HepG2 (cell line): ENCODE data around the gene DDX59. TPM values are rescaled to one million over a fixed set of nuclear protein-coding genes. Genes with fewer than 3 reads are reported as not detected.

ENCODE experiments used
- AKAP8 ChIP-seq: sonication (generic); formaldehyde crosslinking; IDR thresholded peaks from 2 replicates; pipeline ENCODE4 v1.5.1; 2020; ENCODE audit warnings: mild to moderate bottlenecking, missing genetic modification reagents
- FOXJ3 ChIP-seq: sonication (generic); formaldehyde crosslinking; IDR thresholded peaks from 2 replicates; pipeline ENCODE4 v1.4.0; 2020; ENCODE audit warnings: missing genetic modification reagents, mild to moderate bottlenecking, borderline replicate concordance
- HNRNPUL1 ChIP-seq: fragments of 200-400 bp; formaldehyde crosslinking; IDR thresholded peaks from 2 replicates; pipeline ENCODE4 v1.6.1; 2017; ENCODE audit warnings: low read depth, mild to moderate bottlenecking, low read length, moderate library complexity
- POLR2A ChIP-seq, 2 experiments: IDR thresholded peaks; 2 replicates each; pipeline ENCODE4 v1.6.1; 2011; ENCODE audit warnings: low read depth in 2 of 2, low read length in 2 of 2, mild to moderate bottlenecking in 1 of 2, moderate library complexity in 1 of 2; ENCODE audit not compliant: insufficient read depth in 1 of 2
- RARG ChIP-seq: sonication (generic); formaldehyde crosslinking; IDR thresholded peaks from 2 replicates; pipeline ENCODE4 v1.4.0; 2020; ENCODE audit warnings: low read depth, mild to moderate bottlenecking, missing genetic modification reagents
- RELA ChIP-seq: sonication (generic); formaldehyde crosslinking; IDR thresholded peaks from 2 replicates; pipeline ENCODE4 v1.4.0; 2020; ENCODE audit warnings: missing genetic modification reagents
- RORA ChIP-seq: sonication (generic); formaldehyde crosslinking; IDR thresholded peaks from 2 replicates; pipeline ENCODE4 v1.5.0; 2020; ENCODE audit warnings: mild to moderate bottlenecking, missing genetic modification reagents, moderate library complexity
- STAG1 ChIP-seq: sonication (generic); formaldehyde crosslinking; IDR thresholded peaks from 2 replicates; pipeline ENCODE4 v1.4.0; 2020; ENCODE audit warnings: missing genetic modification reagents
- ZBTB1 ChIP-seq: sonication (generic); formaldehyde crosslinking; IDR thresholded peaks from 2 replicates; pipeline ENCODE4 v1.4.0; 2020; ENCODE audit warnings: missing genetic modification reagents, borderline replicate concordance
- ZNF460 ChIP-seq: sonication (generic); formaldehyde crosslinking; IDR thresholded peaks from 2 replicates; pipeline ENCODE4 v1.5.1; 2020; ENCODE audit warnings: missing genetic modification reagents, mild to moderate bottlenecking, borderline replicate concordance
- ZNF589 ChIP-seq: sonication (generic); formaldehyde crosslinking; conservative IDR thresholded peaks from 2 replicates; pipeline ENCODE4 v1.8.0; 2022; ENCODE audit warnings: mild to moderate bottlenecking, moderate library complexity, missing genetic modification reagents
- ZNF619 ChIP-seq: sonication (generic); formaldehyde crosslinking; IDR thresholded peaks from 2 replicates; pipeline ENCODE4 v1.4.0; 2020; ENCODE audit warnings: mild to moderate bottlenecking, missing genetic modification reagents
- ZNF670 ChIP-seq: sonication (generic); formaldehyde crosslinking; IDR thresholded peaks from 2 replicates; pipeline ENCODE4 v1.8.0; 2022; ENCODE audit warnings: mild to moderate bottlenecking, missing genetic modification reagents, borderline replicate concordance
- ZNF678 ChIP-seq: sonication (generic); formaldehyde crosslinking; IDR thresholded peaks from 2 replicates; pipeline ENCODE4 v1.4.0; 2020; ENCODE audit warnings: mild to moderate bottlenecking, missing genetic modification reagents
- ZNF747 ChIP-seq: sonication (generic); formaldehyde crosslinking; IDR thresholded peaks from 2 replicates; pipeline ENCODE4 v1.8.1; 2023; ENCODE audit warnings: missing genetic modification reagents, mild to moderate bottlenecking, borderline replicate concordance
- ZNF879 ChIP-seq: sonication (generic); formaldehyde crosslinking; IDR thresholded peaks from 2 replicates; pipeline ENCODE4 v1.8.1; 2023; ENCODE audit warnings: missing genetic modification reagents
- polyA plus RNA-seq, 8 experiments: library from polyadenylated mRNA; depleted of rRNA in 3 of 8; stranded (reverse) in 7 of 8; unstranded in 1 of 8; fragments of >200 nt; fragmentation: Illumina TruSeq in 4 of 8; extraction: Trizol in 4 of 8; gene quantifications; 2 replicates each; pipeline versions ENCODE4 v1.2.1 to v1.2.3, GENCODE V29; 2011 to 2016; ENCODE audit warnings: low read depth in 4 of 8, missing spikeins in 1 of 8, mixed read lengths in 1 of 8; ENCODE audit not compliant: insufficient read depth in 1 of 8
- total RNA-seq, 5 experiments: library from RNA; depleted of rRNA; stranded (reverse); fragments of >200 nt; fragmentation: Illumina TruSeq; extraction: Trizol; gene quantifications; 2 replicates each; pipeline ENCODE4 v1.2.3, GENCODE V29; 2016; ENCODE audit warnings: low read depth in 1 of 5
- TF ChIP-seq, protein P1 (sequence below): sonication (generic); formaldehyde crosslinking; conservative IDR thresholded peaks from 2 replicates; pipeline ENCODE4 v1.4.0; 2020; ENCODE audit warnings: missing genetic modification reagents
- TF ChIP-seq, protein P2 (sequence below): sonication (generic); formaldehyde crosslinking; IDR thresholded peaks from 2 replicates; pipeline ENCODE4 v1.4.0; 2020; ENCODE audit warnings: mild to moderate bottlenecking, low read depth, missing genetic modification reagents
- TF ChIP-seq, protein P3 (sequence below): sonication (generic); formaldehyde crosslinking; IDR thresholded peaks from 2 replicates; pipeline ENCODE4 v1.5.0; 2020; ENCODE audit warnings: mild to moderate bottlenecking, missing genetic modification reagents, borderline replicate concordance

The DDX59 gene
- total and polyA plus RNA-seq, 2 of the 13 experiments (the other 11 are each of a cell fraction or from before 2014, with no cell fraction given) = 12.1 to 14.8 TPM

DNA sequence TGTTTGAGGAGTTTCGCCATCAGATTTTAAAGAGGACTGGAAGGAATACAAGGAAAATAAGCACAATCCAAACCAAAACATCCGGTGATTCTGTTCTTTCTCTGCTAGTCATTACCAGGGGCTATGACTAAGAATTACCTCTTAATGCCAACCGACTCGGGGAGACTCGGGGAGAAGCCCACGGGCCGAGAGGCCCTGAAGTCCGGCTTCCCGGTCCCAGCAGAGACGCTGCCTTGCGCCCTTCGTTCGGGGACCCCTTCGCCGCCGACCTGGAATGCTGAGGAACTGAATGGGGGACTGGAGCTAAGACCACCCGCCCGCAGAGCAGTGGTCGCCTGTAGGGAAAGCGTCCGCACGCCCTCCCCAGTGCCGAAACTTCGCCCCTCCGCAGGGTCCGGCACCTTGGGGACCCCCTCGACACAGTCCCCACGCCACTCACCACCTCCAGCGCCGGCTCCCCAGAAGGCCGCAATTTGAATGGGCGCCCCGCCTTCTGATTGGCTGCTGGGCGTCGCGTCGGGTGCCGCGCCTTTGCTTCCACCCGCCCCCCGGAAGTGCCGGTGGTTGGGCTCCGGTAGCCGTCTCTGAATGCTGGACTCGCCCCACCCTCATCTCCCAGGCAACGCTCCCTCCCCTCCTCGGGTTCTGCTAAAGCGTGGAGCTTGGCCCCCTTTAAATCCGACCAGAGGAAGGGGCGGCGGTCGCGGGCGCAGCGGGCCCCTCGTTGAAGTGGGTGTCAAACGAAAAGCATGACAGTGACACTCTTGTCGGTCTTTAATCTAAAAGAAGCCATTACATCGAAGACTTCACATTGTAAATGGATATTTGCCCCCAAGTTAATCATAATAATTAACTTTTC lies 49.2 kb downstream of the DDX59 start, which contains the start of gene KIF14 (continued):
- TF ChIP-seq ZNF879 (CRISPR knock-in tag) (no peak), FOXJ3 (CRISPR knock-in tag) (no peak), ZNF619 (CRISPR knock-in tag) (no peak), ZNF747 (no peak), POLR2A (IDR thresholded peaks at IDR 0.05; ENCODE audit: insufficient read depth in 1 of 2, low read depth in 2 of 2, low read length in 2 of 2) (peak; percentile 59 to 61), STAG1 (CRISPR knock-in tag) (no peak), AKAP8 (CRISPR knock-in tag) (no peak), HNRNPUL1 (no peak), ZNF460 (CRISPR knock-in tag) (no peak), ZNF589 (CRISPR knock-in tag) (no peak), ZNF678 (no peak), RELA (CRISPR knock-in tag) (no peak), RARG (CRISPR knock-in tag) (no peak), ZBTB1 (no peak), RORA (CRISPR knock-in tag) (no peak), ZNF670 (CRISPR knock-in tag) (no peak)
- TF ChIP-seq, protein P1, sequence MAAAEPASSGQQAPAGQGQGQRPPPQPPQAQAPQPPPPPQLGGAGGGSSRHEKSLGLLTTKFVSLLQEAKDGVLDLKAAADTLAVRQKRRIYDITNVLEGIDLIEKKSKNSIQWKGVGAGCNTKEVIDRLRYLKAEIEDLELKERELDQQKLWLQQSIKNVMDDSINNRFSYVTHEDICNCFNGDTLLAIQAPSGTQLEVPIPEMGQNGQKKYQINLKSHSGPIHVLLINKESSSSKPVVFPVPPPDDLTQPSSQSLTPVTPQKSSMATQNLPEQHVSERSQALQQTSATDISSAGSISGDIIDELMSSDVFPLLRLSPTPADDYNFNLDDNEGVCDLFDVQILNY = peak; percentile 97
- TF ChIP-seq, protein P2, sequence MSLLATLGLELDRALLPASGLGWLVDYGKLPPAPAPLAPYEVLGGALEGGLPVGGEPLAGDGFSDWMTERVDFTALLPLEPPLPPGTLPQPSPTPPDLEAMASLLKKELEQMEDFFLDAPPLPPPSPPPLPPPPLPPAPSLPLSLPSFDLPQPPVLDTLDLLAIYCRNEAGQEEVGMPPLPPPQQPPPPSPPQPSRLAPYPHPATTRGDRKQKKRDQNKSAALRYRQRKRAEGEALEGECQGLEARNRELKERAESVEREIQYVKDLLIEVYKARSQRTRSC (CRISPR knock-in tag) = no peak
- TF ChIP-seq, protein P3, sequence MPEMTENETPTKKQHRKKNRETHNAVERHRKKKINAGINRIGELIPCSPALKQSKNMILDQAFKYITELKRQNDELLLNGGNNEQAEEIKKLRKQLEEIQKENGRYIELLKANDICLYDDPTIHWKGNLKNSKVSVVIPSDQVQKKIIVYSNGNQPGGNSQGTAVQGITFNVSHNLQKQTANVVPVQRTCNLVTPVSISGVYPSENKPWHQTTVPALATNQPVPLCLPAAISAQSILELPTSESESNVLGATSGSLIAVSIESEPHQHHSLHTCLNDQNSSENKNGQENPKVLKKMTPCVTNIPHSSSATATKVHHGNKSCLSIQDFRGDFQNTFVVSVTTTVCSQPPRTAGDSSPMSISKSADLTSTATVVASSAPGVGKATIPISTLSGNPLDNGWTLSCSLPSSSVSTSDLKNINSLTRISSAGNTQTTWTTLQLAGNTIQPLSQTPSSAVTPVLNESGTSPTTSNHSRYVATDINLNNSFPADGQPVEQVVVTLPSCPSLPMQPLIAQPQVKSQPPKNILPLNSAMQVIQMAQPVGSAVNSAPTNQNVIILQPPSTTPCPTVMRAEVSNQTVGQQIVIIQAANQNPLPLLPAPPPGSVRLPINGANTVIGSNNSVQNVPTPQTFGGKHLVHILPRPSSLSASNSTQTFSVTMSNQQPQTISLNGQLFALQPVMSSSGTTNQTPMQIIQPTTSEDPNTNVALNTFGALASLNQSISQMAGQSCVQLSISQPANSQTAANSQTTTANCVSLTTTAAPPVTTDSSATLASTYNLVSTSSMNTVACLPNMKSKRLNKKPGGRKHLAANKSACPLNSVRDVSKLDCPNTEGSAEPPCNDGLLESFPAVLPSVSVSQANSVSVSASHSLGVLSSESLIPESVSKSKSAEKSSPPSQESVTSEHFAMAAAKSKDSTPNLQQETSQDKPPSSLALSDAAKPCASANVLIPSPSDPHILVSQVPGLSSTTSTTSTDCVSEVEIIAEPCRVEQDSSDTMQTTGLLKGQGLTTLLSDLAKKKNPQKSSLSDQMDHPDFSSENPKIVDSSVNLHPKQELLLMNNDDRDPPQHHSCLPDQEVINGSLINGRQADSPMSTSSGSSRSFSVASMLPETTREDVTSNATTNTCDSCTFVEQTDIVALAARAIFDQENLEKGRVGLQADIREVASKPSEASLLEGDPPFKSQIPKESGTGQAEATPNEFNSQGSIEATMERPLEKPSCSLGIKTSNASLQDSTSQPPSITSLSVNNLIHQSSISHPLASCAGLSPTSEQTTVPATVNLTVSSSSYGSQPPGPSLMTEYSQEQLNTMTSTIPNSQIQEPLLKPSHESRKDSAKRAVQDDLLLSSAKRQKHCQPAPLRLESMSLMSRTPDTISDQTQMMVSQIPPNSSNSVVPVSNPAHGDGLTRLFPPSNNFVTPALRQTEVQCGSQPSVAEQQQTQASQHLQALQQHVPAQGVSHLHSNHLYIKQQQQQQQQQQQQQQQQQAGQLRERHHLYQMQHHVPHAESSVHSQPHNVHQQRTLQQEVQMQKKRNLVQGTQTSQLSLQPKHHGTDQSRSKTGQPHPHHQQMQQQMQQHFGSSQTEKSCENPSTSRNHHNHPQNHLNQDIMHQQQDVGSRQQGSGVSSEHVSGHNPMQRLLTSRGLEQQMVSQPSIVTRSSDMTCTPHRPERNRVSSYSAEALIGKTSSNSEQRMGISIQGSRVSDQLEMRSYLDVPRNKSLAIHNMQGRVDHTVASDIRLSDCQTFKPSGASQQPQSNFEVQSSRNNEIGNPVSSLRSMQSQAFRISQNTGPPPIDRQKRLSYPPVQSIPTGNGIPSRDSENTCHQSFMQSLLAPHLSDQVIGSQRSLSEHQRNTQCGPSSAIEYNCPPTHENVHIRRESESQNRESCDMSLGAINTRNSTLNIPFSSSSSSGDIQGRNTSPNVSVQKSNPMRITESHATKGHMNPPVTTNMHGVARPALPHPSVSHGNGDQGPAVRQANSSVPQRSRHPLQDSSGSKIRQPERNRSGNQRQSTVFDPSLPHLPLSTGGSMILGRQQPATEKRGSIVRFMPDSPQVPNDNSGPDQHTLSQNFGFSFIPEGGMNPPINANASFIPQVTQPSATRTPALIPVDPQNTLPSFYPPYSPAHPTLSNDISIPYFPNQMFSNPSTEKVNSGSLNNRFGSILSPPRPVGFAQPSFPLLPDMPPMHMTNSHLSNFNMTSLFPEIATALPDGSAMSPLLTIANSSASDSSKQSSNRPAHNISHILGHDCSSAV (CRISPR knock-in tag) = no peak
